GM23338 (cell line): ENCODE measurements around the gene GALNT6. TPM values are rescaled to one million over a fixed set of nuclear protein-coding genes. Genes with fewer than 3 reads are reported as not detected.

ENCODE experiments used
- ATAC-seq: fragments of 200-7000 bp; cut with Tn5 transposase; 3 replicates; pipeline ENCODE4 v1.9.1; 2020
- DNase-seq: peaks from one replicate; pipeline ENCODE4 v3.0.0-alpha.2; 2015; ENCODE audit warnings: low spot score
- H2AFZ ChIP-seq: fragments of 200-600 bp; sonication (generic); 2 replicates; pipeline ENCODE4 v1.8.0; 2016; ENCODE audit warnings: antibody characterized with exemption, mild to moderate bottlenecking, moderate library complexity
- H3F3A ChIP-seq: fragments of 200-600 bp; sonication (generic); replicated peaks from 2 replicates; pipeline ENCODE4 v1.8.0; 2017; ENCODE audit warnings: antibody characterized with exemption, mixed run types, low read depth
- H3K27ac ChIP-seq: fragments of 200-600 bp; sonication (generic); 2 replicates; pipeline ENCODE4 v1.6.1; 2016; ENCODE audit warnings: low read depth
- H3K27me3 ChIP-seq: fragments of 200-600 bp; sonication (generic); 2 replicates; pipeline ENCODE4 v1.8.0; 2016; ENCODE audit warnings: mild to moderate bottlenecking, mixed run types, moderate library complexity; ENCODE audit not compliant: insufficient read depth
- H3K36me3 ChIP-seq: fragments of 200-600 bp; sonication (generic); 2 replicates; pipeline ENCODE4 v1.8.0; 2016; ENCODE audit warnings: mild to moderate bottlenecking; ENCODE audit not compliant: insufficient read depth
- H3K4me1 ChIP-seq: fragments of 200-600 bp; sonication (generic); 2 replicates; pipeline ENCODE4 v1.8.0; 2016; ENCODE audit warnings: mild to moderate bottlenecking, moderate library complexity; ENCODE audit not compliant: insufficient read depth
- H3K4me2 ChIP-seq: fragments of 200-600 bp; sonication (generic); 2 replicates; pipeline ENCODE4 v1.7.1; 2017; ENCODE audit warnings: mixed run types
- H3K4me3 ChIP-seq: fragments of 200-600 bp; sonication (generic); 2 replicates; pipeline ENCODE4 v1.6.1; 2016; ENCODE audit warnings: mixed run types
- H3K79me2 ChIP-seq: fragments of 200-600 bp; sonication (generic); replicated peaks from 2 replicates; pipeline ENCODE4 v1.8.0; 2017; ENCODE audit warnings: mild to moderate bottlenecking; ENCODE audit not compliant: insufficient read depth
- H3K9me2 ChIP-seq: fragments of 200-600 bp; sonication (generic); 2 replicates; pipeline ENCODE4 v1.8.0; 2017; ENCODE audit not compliant: insufficient read depth
- H4K20me1 ChIP-seq: fragments of 200-600 bp; sonication (generic); replicated peaks from 2 replicates; pipeline ENCODE4 v1.8.0; 2017; ENCODE audit warnings: mild to moderate bottlenecking; ENCODE audit not compliant: insufficient read depth
- H3K27ac Mint-ChIP-seq: 2 replicates; pipeline ENCODE4 v1.8.0; 2020; ENCODE audit warnings: inconsistent platforms, mild to moderate bottlenecking, moderate library complexity, mixed read lengths
- H3K27me3 Mint-ChIP-seq: 3 replicates; pipeline ENCODE4 v1.8.0; 2022; ENCODE audit warnings: low read depth, mild to moderate bottlenecking, moderate library complexity, mixed read lengths, inconsistent platforms; ENCODE audit not compliant: insufficient read depth, poor library complexity
- H3K36me3 Mint-ChIP-seq: 3 replicates; pipeline ENCODE4 v1.8.0; 2021; ENCODE audit warnings: low read depth, mild to moderate bottlenecking, inconsistent platforms, moderate library complexity, mixed read lengths
- H3K4me1 Mint-ChIP-seq: 3 replicates; pipeline ENCODE4 v1.8.0; 2020; ENCODE audit warnings: mild to moderate bottlenecking, inconsistent platforms, mixed read lengths
- H3K4me3 Mint-ChIP-seq: 3 replicates; pipeline ENCODE4 v1.8.0; 2021; ENCODE audit warnings: moderate library complexity, mild to moderate bottlenecking, inconsistent platforms, mixed read lengths
- H3K9me3 Mint-ChIP-seq: 3 replicates; pipeline ENCODE4 v1.8.0; 2020; ENCODE audit warnings: moderate library complexity, mild to moderate bottlenecking, inconsistent platforms, mixed read lengths
- CREB1 ChIP-seq: fragments of 250-450 bp; sonication (Bioruptor Pico); IDR thresholded peaks from 2 replicates; pipeline ENCODE4 v1.5.0; 2020; ENCODE audit warnings: low read depth, mild to moderate bottlenecking, moderate library complexity
- EZH2 ChIP-seq: fragments of 200-600 bp; sonication (generic); IDR thresholded peaks from one replicate; pipeline ENCODE4 v1.8.0; 2017; ENCODE audit warnings: antibody characterized with exemption, mild to moderate bottlenecking, low read depth; ENCODE audit not compliant: unreplicated experiment
- EZH2phosphoT487 ChIP-seq: fragments of 200-600 bp; sonication (generic); IDR thresholded peaks from one replicate; pipeline ENCODE4 v1.8.1; 2018; ENCODE audit warnings: antibody characterized with exemption; ENCODE audit not compliant: unreplicated experiment
- JUNB ChIP-seq: IDR thresholded peaks from one replicate; pipeline ENCODE4 v1.6.1; 2016; ENCODE audit warnings: antibody characterized with exemption; ENCODE audit not compliant: unreplicated experiment
- NANOG ChIP-seq: IDR thresholded peaks from 2 replicates; pipeline ENCODE4 v1.6.1; 2016; ENCODE audit warnings: antibody characterized with exemption, borderline replicate concordance
- POLR2AphosphoS5 ChIP-seq: IDR thresholded peaks from 2 replicates; pipeline ENCODE4 v1.6.1; 2016; ENCODE audit warnings: antibody characterized with exemption, low read depth
- STAT1 ChIP-seq: IDR thresholded peaks from one replicate; pipeline ENCODE4 v1.6.1; 2016; ENCODE audit warnings: antibody characterized with exemption; ENCODE audit not compliant: unreplicated experiment
- ZNF114 ChIP-seq: fragments of 250-450 bp; sonication (Bioruptor Pico); IDR thresholded peaks from 2 replicates; pipeline ENCODE4 v1.5.0; 2020; ENCODE audit warnings: mild to moderate bottlenecking, moderate library complexity
- ZNF331 ChIP-seq: fragments of 250-450 bp; sonication (Bioruptor Pico); IDR thresholded peaks from 2 replicates; pipeline ENCODE4 v1.5.0; 2020; ENCODE audit warnings: low read depth, mild to moderate bottlenecking, moderate library complexity
- polyA plus RNA-seq: library from polyadenylated mRNA; unstranded; fragments of >200 nt; fragmentation: Nextera tagmentation; extraction: Ambion mirVana; gene quantifications from 2 replicates; pipeline ENCODE4 v1.2.1, GENCODE V29; 2016
- total RNA-seq: library from RNA; depleted of rRNA; stranded (reverse); fragments of >200 nt; shearing (Covaris generic); gene quantifications from 2 replicates; pipeline ENCODE4 v1.2.3, GENCODE V29; 2014
- TF ChIP-seq, protein P1 (sequence below): IDR thresholded peaks from 2 replicates; pipeline ENCODE4 v1.6.1; 2016; ENCODE audit warnings: antibody characterized with exemption
- TF ChIP-seq, protein P2 (sequence below), 2 experiments: fragments of 200-600 bp in 1 of 2; sonication (generic) in 1 of 2; conservative IDR thresholded peaks; 2 replicates each; pipeline versions ENCODE4 v1.5.1 to v1.6.1; 2016 to 2017; ENCODE audit warnings: antibody characterized with exemption in 2 of 2, low read depth in 2 of 2, mild to moderate bottlenecking in 2 of 2, moderate library complexity in 1 of 2
- TF ChIP-seq, protein P3 (sequence below): IDR thresholded peaks from one replicate; pipeline ENCODE4 v1.6.1; 2018; ENCODE audit warnings: antibody characterized with exemption; ENCODE audit not compliant: unreplicated experiment

Gene GALNT6
- total and polyA plus RNA-seq, 2 experiments from 2014 or later: 8.1 to 18.6 TPM

DNA sequence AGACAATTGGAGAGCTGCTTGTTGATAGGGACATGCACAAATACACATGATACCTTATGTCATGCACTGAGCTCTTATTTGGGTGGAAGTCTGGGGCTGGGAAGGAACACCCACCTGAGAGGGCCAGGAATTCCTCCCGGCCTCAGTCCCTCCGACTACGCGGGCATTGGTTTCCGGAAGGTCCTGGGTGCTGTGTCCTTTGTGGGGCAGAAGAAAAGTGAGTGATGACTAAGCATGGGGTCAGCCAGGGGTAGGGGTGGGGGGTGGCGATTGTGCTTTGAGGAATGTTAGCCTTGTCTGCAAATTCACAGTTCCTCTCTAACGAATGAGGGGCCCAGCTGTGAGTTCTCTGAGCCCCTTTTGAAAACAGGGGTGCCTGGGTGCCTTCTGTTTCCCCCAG, 45.5 kb downstream of the GALNT6 start (continued):
- TF ChIP-seq EZH2 (no peak), EZH2phosphoT487 (no peak), STAT1 (no peak), POLR2AphosphoS5 (no peak), JUNB (no peak), NANOG (no peak)
- TF ChIP-seq, protein P1, sequence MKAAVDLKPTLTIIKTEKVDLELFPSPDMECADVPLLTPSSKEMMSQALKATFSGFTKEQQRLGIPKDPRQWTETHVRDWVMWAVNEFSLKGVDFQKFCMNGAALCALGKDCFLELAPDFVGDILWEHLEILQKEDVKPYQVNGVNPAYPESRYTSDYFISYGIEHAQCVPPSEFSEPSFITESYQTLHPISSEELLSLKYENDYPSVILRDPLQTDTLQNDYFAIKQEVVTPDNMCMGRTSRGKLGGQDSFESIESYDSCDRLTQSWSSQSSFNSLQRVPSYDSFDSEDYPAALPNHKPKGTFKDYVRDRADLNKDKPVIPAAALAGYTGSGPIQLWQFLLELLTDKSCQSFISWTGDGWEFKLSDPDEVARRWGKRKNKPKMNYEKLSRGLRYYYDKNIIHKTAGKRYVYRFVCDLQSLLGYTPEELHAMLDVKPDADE: no peak
- TF ChIP-seq, protein P2, sequence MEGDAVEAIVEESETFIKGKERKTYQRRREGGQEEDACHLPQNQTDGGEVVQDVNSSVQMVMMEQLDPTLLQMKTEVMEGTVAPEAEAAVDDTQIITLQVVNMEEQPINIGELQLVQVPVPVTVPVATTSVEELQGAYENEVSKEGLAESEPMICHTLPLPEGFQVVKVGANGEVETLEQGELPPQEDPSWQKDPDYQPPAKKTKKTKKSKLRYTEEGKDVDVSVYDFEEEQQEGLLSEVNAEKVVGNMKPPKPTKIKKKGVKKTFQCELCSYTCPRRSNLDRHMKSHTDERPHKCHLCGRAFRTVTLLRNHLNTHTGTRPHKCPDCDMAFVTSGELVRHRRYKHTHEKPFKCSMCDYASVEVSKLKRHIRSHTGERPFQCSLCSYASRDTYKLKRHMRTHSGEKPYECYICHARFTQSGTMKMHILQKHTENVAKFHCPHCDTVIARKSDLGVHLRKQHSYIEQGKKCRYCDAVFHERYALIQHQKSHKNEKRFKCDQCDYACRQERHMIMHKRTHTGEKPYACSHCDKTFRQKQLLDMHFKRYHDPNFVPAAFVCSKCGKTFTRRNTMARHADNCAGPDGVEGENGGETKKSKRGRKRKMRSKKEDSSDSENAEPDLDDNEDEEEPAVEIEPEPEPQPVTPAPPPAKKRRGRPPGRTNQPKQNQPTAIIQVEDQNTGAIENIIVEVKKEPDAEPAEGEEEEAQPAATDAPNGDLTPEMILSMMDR (conservative IDR thresholded peaks at IDR 0.05; ENCODE audit: low read depth in 2 of 2): no peak
- TF ChIP-seq, protein P3, sequence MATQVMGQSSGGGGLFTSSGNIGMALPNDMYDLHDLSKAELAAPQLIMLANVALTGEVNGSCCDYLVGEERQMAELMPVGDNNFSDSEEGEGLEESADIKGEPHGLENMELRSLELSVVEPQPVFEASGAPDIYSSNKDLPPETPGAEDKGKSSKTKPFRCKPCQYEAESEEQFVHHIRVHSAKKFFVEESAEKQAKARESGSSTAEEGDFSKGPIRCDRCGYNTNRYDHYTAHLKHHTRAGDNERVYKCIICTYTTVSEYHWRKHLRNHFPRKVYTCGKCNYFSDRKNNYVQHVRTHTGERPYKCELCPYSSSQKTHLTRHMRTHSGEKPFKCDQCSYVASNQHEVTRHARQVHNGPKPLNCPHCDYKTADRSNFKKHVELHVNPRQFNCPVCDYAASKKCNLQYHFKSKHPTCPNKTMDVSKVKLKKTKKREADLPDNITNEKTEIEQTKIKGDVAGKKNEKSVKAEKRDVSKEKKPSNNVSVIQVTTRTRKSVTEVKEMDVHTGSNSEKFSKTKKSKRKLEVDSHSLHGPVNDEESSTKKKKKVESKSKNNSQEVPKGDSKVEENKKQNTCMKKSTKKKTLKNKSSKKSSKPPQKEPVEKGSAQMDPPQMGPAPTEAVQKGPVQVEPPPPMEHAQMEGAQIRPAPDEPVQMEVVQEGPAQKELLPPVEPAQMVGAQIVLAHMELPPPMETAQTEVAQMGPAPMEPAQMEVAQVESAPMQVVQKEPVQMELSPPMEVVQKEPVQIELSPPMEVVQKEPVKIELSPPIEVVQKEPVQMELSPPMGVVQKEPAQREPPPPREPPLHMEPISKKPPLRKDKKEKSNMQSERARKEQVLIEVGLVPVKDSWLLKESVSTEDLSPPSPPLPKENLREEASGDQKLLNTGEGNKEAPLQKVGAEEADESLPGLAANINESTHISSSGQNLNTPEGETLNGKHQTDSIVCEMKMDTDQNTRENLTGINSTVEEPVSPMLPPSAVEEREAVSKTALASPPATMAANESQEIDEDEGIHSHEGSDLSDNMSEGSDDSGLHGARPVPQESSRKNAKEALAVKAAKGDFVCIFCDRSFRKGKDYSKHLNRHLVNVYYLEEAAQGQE: no peak

DNA sequence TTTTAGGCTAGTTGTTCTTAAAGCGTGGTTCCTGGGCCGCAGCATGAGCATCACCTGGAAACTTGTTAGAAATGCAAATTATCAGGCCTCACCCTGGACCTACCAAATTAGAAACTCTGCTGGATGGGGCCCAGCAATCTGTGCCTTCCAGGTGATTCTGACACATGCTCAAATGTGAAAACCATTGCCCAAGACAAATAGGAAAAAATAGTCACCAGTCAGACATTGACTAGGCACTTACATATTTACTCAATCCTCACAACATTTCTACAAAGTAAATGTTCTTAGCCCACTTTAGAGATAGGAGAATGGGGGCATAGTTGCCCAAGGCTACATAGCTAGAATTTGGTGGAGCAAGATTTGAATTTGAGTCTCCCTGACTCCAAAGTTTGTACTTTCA, 48.0 kb downstream of the GALNT6 start:
- Mint-ChIP-seq H3K27ac (no peak overlapping the region; the same call in 1 of the 2 replicates), H3K9me3 (no peaks in the 10 kb centered on the region), H3K36me3 (no peaks in the 10 kb centered on the region), H3K27me3 (peaks cover 3% of the 10 kb centered on the region), H3K4me1 (peaks cover 8% of the 10 kb centered on the region), H3K4me3 (no peak overlapping the region)
- H2AFZ ChIP-seq: no peak overlapping the region
- ATAC-seq: no peak
- no peak overlapping the region for H3K27ac ChIP-seq
- no peaks in the 10 kb centered on the region for H3K4me1 ChIP-seq
- H3K4me2 ChIP-seq: no peak overlapping the region
- TF ChIP-seq EZH2 (no peak), ZNF331 (CRISPR knock-in tag) (no peak), ZNF114 (CRISPR knock-in tag) (no peak), CREB1 (CRISPR knock-in tag) (no peak), STAT1 (no peak)
- TF ChIP-seq, protein P1: no peak
- H3K27me3 ChIP-seq: no peaks in the 10 kb centered on the region
- no peaks in the 10 kb centered on the region for H3F3A ChIP-seq
- H3K4me3 ChIP-seq: no peak overlapping the region
- no peaks in the 10 kb centered on the region for H3K79me2 ChIP-seq
- H3K36me3 ChIP-seq: no peaks in the 10 kb centered on the region
- no peaks in the 10 kb centered on the region for H4K20me1 ChIP-seq
- no peaks in the 10 kb centered on the region; the same call in 1 of the 2 replicates for H3K9me2 ChIP-seq
- DNase-seq: no peak
